ENCODE data around the gene AIF1L. TPM values are rescaled to one million over a fixed set of nuclear protein-coding genes. Genes with fewer than 3 reads are reported as not detected.

The AIF1L gene
- total RNA-seq, 2 donors from 2014 or later = 3.6 to 4.0 TPM

DNA sequence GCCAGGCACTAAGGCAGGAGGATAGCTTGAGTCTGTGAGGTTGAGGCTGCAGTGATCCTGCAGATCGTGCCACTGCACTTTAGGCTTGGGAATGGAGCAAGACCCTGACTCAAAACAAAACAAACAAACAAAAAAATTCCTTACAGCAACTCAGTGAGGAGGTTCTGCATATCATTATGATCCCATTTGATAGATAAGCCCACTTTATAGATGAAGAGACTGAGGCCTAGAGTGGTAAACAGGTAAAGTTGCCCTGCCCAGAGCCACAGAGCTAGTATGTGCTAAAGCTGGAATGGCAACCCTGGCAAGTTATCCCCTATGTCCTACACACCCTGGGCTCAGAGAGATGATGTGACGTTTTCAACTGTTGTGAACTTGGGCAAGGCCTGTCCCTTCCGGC, 7.2 kb downstream of the AIF1L start:
- no peaks in the 10 kb centered on the region for H3K27me3 ChIP-seq
- H3K4me3 ChIP-seq = no peak overlapping the region
- H3K27ac ChIP-seq = no peak overlapping the region
- no peak overlapping the region for H3K9ac ChIP-seq (ENCODE audit: low read depth in 2 of 2, low read length in 2 of 2)
- no peaks in the 10 kb centered on the region for H3K9me3 ChIP-seq
- H3K36me3 ChIP-seq = no peaks in the 10 kb centered on the region
- H3K4me1 ChIP-seq = no peaks in the 10 kb centered on the region
- no peak for DNase-seq
- intact Hi-C loops (cut with DNase I) = no loop called here
- no peak for TF ChIP-seq CTCF (IDR thresholded peaks at IDR 0.05)

DNA sequence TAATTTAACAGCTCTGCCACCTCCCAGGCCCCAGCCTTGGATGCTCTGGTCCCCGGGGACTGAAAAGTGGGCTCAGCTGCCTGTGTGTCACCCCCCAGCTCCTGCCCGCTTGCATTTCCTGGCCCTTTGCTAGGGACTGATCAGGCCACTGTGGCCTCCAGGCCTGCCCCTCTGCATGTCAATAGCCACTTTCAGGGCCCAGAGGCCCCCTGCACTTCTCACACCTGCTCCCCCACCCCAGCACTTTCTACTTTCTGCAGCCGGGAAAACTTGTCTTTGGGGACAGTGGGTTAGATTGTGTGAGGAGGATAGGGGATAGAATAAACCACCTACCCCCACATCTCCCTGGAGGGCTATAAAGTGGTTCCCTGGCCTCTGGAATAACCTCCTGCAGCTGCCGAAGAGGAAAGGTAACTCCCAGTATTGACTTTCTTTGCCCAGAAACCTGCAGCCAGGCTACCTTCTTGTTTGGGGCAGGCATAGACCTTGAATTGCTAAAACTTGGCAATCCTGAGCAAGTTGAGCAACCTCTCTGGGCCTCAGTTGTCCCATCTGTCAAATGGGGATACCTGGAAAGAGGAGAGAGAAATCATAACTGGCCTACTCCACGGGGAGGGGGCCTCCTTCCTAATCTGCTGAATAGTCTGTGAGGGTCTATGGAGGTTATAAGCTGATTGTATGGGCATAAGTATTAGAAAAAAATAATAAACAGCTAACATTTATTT, 7.8 kb downstream of the AIF1L start:
- H3K27me3 ChIP-seq = no peaks in the 10 kb centered on the region
- H3K36me3 ChIP-seq = no peaks in the 10 kb centered on the region
- no peaks in the 10 kb centered on the region for H3K9me3 ChIP-seq
- intact Hi-C loops (cut with DNase I) = no loop called here
- H3K4me3 ChIP-seq = no peak overlapping the region
- no peaks in the 10 kb centered on the region for H3K4me1 ChIP-seq
- no peak overlapping the region for H3K27ac ChIP-seq
- no peak for DNase-seq
- no peak overlapping the region for H3K9ac ChIP-seq (ENCODE audit: low read depth in 2 of 2, low read length in 2 of 2)
- no peak for TF ChIP-seq CTCF (IDR thresholded peaks at IDR 0.05)

GRCh38 chr9:131105952-131106351, 9.6 kb downstream of the AIF1L start:
- DNase-seq = no peak
- Histone ChIP-seq H3K36me3 (no peaks in the 10 kb centered on the region), H3K4me3 (no peak overlapping the region), H3K9me3 (no peaks in the 10 kb centered on the region), H3K4me1 (no peaks in the 10 kb centered on the region), H3K27me3 (no peaks in the 10 kb centered on the region), H3K9ac (ENCODE audit: low read depth in 2 of 2, low read length in 2 of 2) (no peak overlapping the region), H3K27ac (no peak overlapping the region)
- intact Hi-C loops (cut with DNase I) = no loop called here
- no peak for TF ChIP-seq CTCF (IDR thresholded peaks at IDR 0.05)

DNA sequence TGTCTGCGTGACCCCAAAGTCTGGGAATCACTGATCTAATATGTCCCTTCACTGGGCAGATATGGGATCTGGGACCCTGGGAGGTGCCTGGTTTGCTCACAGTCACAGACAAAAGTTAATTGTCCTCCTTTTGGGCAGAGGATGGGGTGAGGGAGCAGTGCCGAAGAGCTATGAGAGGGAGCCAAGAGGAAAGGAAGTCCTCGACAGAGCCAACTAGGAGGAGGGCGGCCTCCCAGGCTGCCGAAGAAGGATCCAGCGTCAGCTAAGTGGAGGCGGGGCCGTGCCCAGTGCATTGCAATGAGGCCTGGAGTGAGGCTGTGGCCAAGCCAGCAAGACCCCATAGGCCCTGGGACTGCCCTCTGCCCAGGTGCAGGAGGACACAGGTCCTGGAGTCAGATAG, 11.4 kb downstream of the AIF1L start:
- no peak overlapping the region for H3K4me3 ChIP-seq
- no peaks in the 10 kb centered on the region for H3K27me3 ChIP-seq
- no peaks in the 10 kb centered on the region for H3K9me3 ChIP-seq
- H3K27ac ChIP-seq = no peak overlapping the region
- TF ChIP-seq CTCF (IDR thresholded peaks at IDR 0.05) = no peak
- DNase-seq = no peak
- intact Hi-C loops (cut with DNase I) = no loop called here
- no peaks in the 10 kb centered on the region for H3K36me3 ChIP-seq
- no peak overlapping the region for H3K9ac ChIP-seq (ENCODE audit: low read depth in 2 of 2, low read length in 2 of 2)
- H3K4me1 ChIP-seq = no peaks in the 10 kb centered on the region

GRCh38 chr9:131111186-131111853, 15.0 kb downstream of the AIF1L start:
- Histone ChIP-seq H3K36me3 (no peaks in the 10 kb centered on the region), H3K4me1 (no peaks in the 10 kb centered on the region), H3K4me3 (no peak overlapping the region), H3K27ac (no peak overlapping the region), H3K9me3 (no peaks in the 10 kb centered on the region), H3K27me3 (no peaks in the 10 kb centered on the region), H3K9ac (ENCODE audit: low read depth in 2 of 2, low read length in 2 of 2) (no peak overlapping the region)
- intact Hi-C loops (cut with DNase I) = no loop called here
- TF ChIP-seq CTCF (IDR thresholded peaks at IDR 0.05) = no peak
- DNase-seq = no peak
